GM18517 (cell line): ENCODE measurements around the gene CDH13.

ENCODE experiments used
- ATAC-seq: cut with Tn5 transposase; IDR thresholded peaks from one replicate; pipeline ENCODE4 v1.9.1; 2021; ENCODE audit warnings: mild to moderate bottlenecking, moderate library complexity; ENCODE audit not compliant: unreplicated experiment

CDH13 gene

GRCh38 chr16:83762141-83762991, 1135.6 kb downstream of the CDH13 start:
- ATAC-seq, result no peak

GRCh38 chr16:83762992-83763358, 1136.2 kb downstream of the CDH13 start:
- no peak for ATAC-seq

GRCh38 chr16:83768986-83769385, 1142.2 kb downstream of the CDH13 start:
- no peak for ATAC-seq

GRCh38 chr16:83769397-83770008, 1142.7 kb downstream of the CDH13 start:
- no peak for ATAC-seq

- ATAC-seq, result no peak
These were observed 1144.7 kb downstream of the CDH13 start for GRCh38 chr16:83771306-83771942.

GRCh38 chr16:83772806-83773205, 1146.0 kb downstream of the CDH13 start:
- ATAC-seq, result no peak

GRCh38 chr16:83774066-83774465, 1147.3 kb downstream of the CDH13 start:
- ATAC-seq, result no peak

GRCh38 chr16:83776944-83777343, 1150.2 kb downstream of the CDH13 start:
- ATAC-seq, result no peak

GRCh38 chr16:83779886-83780285, 1153.1 kb downstream of the CDH13 start:
- no peak for ATAC-seq

- ATAC-seq, result no peak
These were observed 1158.7 kb downstream of the CDH13 start for GRCh38 chr16:83785455-83785854.

- ATAC-seq, result no peak
These were observed 1163.1 kb downstream of the CDH13 start for GRCh38 chr16:83789642-83790401.

- no peak for ATAC-seq
These were observed 1165.1 kb downstream of the CDH13 start for GRCh38 chr16:83791916-83792315.

- no peak for ATAC-seq
These were observed 1165.6 kb downstream of the CDH13 start for GRCh38 chr16:83792391-83792790.

GRCh38 chr16:83793179-83793578, 1166.4 kb downstream of the CDH13 start:
- ATAC-seq, result no peak

GRCh38 chr16:83794860-83795554, 1168.2 kb downstream of the CDH13 start:
- ATAC-seq, result no peak

- ATAC-seq, result no peak
These were observed 1170.2 kb downstream of the CDH13 start for GRCh38 chr16:83797013-83797412.

GRCh38 chr16:83799336-83799735, 1172.6 kb downstream of the CDH13 start:
- no peak for ATAC-seq

- peak; percentile 72 for ATAC-seq
These were observed 1175.4 kb downstream of the CDH13 start for GRCh38 chr16:83802135-83802534.

- ATAC-seq, result no peak
These were observed 1175.9 kb downstream of the CDH13 start for GRCh38 chr16:83802554-83803205.

GRCh38 chr16:83803811-83804210, 1177.0 kb downstream of the CDH13 start:
- ATAC-seq, result no peak
